SK-N-MC (cell line): ENCODE results near the gene LIX1.
"Not testable (repeated sequence)": the region's sequence is repeated elsewhere in the genome, so short reads cannot be mapped to it uniquely, and the experiment has no call there.

ENCODE experiments used
- DNase-seq: peaks from one replicate; pipeline ENCODE4 v3.0.0-alpha.2; 2011; ENCODE audit warnings: low read depth, low spot score
- H3K27ac ChIP-seq: fragments of 200-600 bp; sonication (generic); 2 replicates; pipeline ENCODE4 v1.5.1; 2016; ENCODE audit warnings: mixed run types
- H3K36me3 ChIP-seq: fragments of 200-600 bp; sonication (generic); 2 replicates; pipeline ENCODE4 v1.6.1; 2017; ENCODE audit warnings: antibody characterized with exemption, low read length, mixed read lengths; ENCODE audit not compliant: insufficient read depth
- H3K4me3 ChIP-seq: fragments of 200-600 bp; sonication (generic); 2 replicates; pipeline ENCODE4 v1.5.1; 2016
- H3K9ac ChIP-seq: fragments of 200-600 bp; sonication (generic); 2 replicates; pipeline ENCODE4 v1.8.0; 2017; ENCODE audit warnings: mixed run types, mixed read lengths; ENCODE audit not compliant: insufficient read length
- H3K9me3 ChIP-seq: fragments of 200-600 bp; sonication (generic); 2 replicates; pipeline ENCODE4 v1.6.1; 2017; ENCODE audit warnings: low read depth, mild to moderate bottlenecking, antibody characterized with exemption, low read length, moderate library complexity, mixed read lengths
- EZH2 ChIP-seq: fragments of 200-600 bp; sonication (generic); IDR thresholded peaks from one replicate; pipeline ENCODE4 v1.6.1; 2017; ENCODE audit warnings: antibody characterized with exemption
- FOXP2 ChIP-seq: optimal IDR thresholded peaks from 2 replicates; pipeline ENCODE3; 2011; ENCODE audit warnings: mild to moderate bottlenecking, moderate library complexity; ENCODE audit not compliant: insufficient read depth; ENCODE audit errors: extremely low read length, control extremely low read depth
- POLR2AphosphoS5 ChIP-seq: IDR thresholded peaks from 2 replicates; pipeline ENCODE4 v1.6.1; 2012; ENCODE audit warnings: mild to moderate bottlenecking, low read depth, low read length, borderline replicate concordance

Gene LIX1

GRCh38 chr5:97094579-97095317 is 47.7 kb downstream of the LIX1 start:
- no peaks in the 10 kb centered on the region for H3K36me3 ChIP-seq
- TF ChIP-seq EZH2 (no peak), FOXP2 (no peak), POLR2AphosphoS5 (no peak)
- H3K9ac ChIP-seq, result no peak overlapping the region
- no peaks in the 10 kb centered on the region for H3K9me3 ChIP-seq
- DNase-seq, result no peak
- H3K27ac ChIP-seq, result no peak overlapping the region
- H3K4me3 ChIP-seq, result no peak overlapping the region

- TF ChIP-seq EZH2, result no peak
- no peak for TF ChIP-seq FOXP2
- no peak for TF ChIP-seq POLR2AphosphoS5
- H3K27ac ChIP-seq, result no peak overlapping the region
- DNase-seq, result no peak
- H3K36me3 ChIP-seq, result no peaks in the 10 kb centered on the region
- no peak overlapping the region for H3K4me3 ChIP-seq
- no peaks in the 10 kb centered on the region for H3K9me3 ChIP-seq
- no peak overlapping the region for H3K9ac ChIP-seq
These were observed 49.2 kb downstream of the LIX1 start for GRCh38 chr5:97093193-97093592.

- no peaks in the 10 kb centered on the region for H3K36me3 ChIP-seq
- TF ChIP-seq FOXP2, result no peak
- no peak for TF ChIP-seq POLR2AphosphoS5
- no peak for TF ChIP-seq EZH2
- H3K9ac ChIP-seq, result no peak overlapping the region
- H3K9me3 ChIP-seq, result no peaks in the 10 kb centered on the region
- DNase-seq, result no peak
- no peak overlapping the region for H3K27ac ChIP-seq
- H3K4me3 ChIP-seq, result no peak overlapping the region
These were observed 51.5 kb downstream of the LIX1 start for GRCh38 chr5:97090944-97091343.

GRCh38 chr5:97089149-97089801 is 53.1 kb downstream of the LIX1 start:
- no peak for DNase-seq
- no peak overlapping the region for H3K9ac ChIP-seq
- H3K36me3 ChIP-seq, result no peaks in the 10 kb centered on the region
- no peak for TF ChIP-seq FOXP2
- TF ChIP-seq EZH2, result no peak
- TF ChIP-seq POLR2AphosphoS5, result no peak
- no peaks in the 10 kb centered on the region for H3K9me3 ChIP-seq
- no peak overlapping the region for H3K27ac ChIP-seq
- no peak overlapping the region for H3K4me3 ChIP-seq

- H3K9ac ChIP-seq, result no peak overlapping the region
- no peaks in the 10 kb centered on the region for H3K36me3 ChIP-seq
- DNase-seq, result no peak
- H3K27ac ChIP-seq, result no peak overlapping the region
- no peak overlapping the region for H3K4me3 ChIP-seq
- no peaks in the 10 kb centered on the region for H3K9me3 ChIP-seq
- TF ChIP-seq POLR2AphosphoS5 (no peak), FOXP2 (no peak), EZH2 (no peak)
These were observed 53.6 kb downstream of the LIX1 start for GRCh38 chr5:97088774-97089148.

GRCh38 chr5:97087138-97087537 is 55.3 kb downstream of the LIX1 start:
- no peak for DNase-seq
- H3K9me3 ChIP-seq, result no peaks in the 10 kb centered on the region
- no peak overlapping the region for H3K9ac ChIP-seq
- H3K36me3 ChIP-seq, result no peaks in the 10 kb centered on the region
- no peak overlapping the region for H3K27ac ChIP-seq
- TF ChIP-seq POLR2AphosphoS5, result no peak
- TF ChIP-seq FOXP2, result no peak
- no peak for TF ChIP-seq EZH2
- H3K4me3 ChIP-seq, result no peak overlapping the region

GRCh38 chr5:97085459-97086181 is 56.8 kb downstream of the LIX1 start:
- Histone ChIP-seq H3K36me3 (no peaks in the 10 kb centered on the region), H3K9me3 (no peaks in the 10 kb centered on the region), H3K27ac (no peak overlapping the region), H3K9ac (no peak overlapping the region), H3K4me3 (no peak overlapping the region)
- TF ChIP-seq EZH2 (no peak), FOXP2 (no peak), POLR2AphosphoS5 (no peak)
- DNase-seq, result no peak

GRCh38 chr5:97084782-97085458 is 57.5 kb downstream of the LIX1 start:
- not testable (repeated sequence) for H3K27ac ChIP-seq, H3K4me3 ChIP-seq, H3K36me3 ChIP-seq, H3K9me3 ChIP-seq, DNase-seq, H3K9ac ChIP-seq
